Choroid plexus epithelial cell (primary cell): ENCODE results near the gene ITPKB.

ENCODE experiments used
- DNase-seq: peaks from one replicate; pipeline ENCODE4 v3.0.0-alpha.2; 2010; ENCODE audit warnings: low read depth
- H3K4me3 ChIP-seq: 2 replicates; pipeline ENCODE4 v1.5.1; 2011; ENCODE audit warnings: low read depth, mild to moderate bottlenecking, control low read depth, low read length, moderate library complexity
- CTCF ChIP-seq: conservative IDR thresholded peaks from 2 replicates; pipeline ENCODE4 v1.5.1; 2011; ENCODE audit warnings: low read depth, mild to moderate bottlenecking, control low read depth, inconsistent platforms, low read length, moderate library complexity

ITPKB gene

GRCh38 chr1:226651041-226651731, 87.9 kb downstream of the ITPKB start:
- no peak for DNase-seq
- no peak overlapping the region for H3K4me3 ChIP-seq
- no peak for TF ChIP-seq CTCF

- DNase-seq = no peak
- no peak overlapping the region for H3K4me3 ChIP-seq
- TF ChIP-seq CTCF = no peak
These were observed 88.7 kb downstream of the ITPKB start for GRCh38 chr1:226650236-226650841.

GRCh38 chr1:226649780-226650179, 89.3 kb downstream of the ITPKB start:
- TF ChIP-seq CTCF = peak; percentile 55
- no peak overlapping the region for H3K4me3 ChIP-seq
- peak; percentile 68 for DNase-seq

- no peak for DNase-seq
- no peak for TF ChIP-seq CTCF
- H3K4me3 ChIP-seq = no peak overlapping the region
These were observed 89.8 kb downstream of the ITPKB start for GRCh38 chr1:226649244-226649643.

GRCh38 chr1:226648421-226648820, 90.7 kb downstream of the ITPKB start:
- no peak overlapping the region for H3K4me3 ChIP-seq
- TF ChIP-seq CTCF = no peak
- no peak for DNase-seq

- H3K4me3 ChIP-seq = no peak overlapping the region
- no peak for TF ChIP-seq CTCF
- DNase-seq = no peak
These were observed 91.4 kb downstream of the ITPKB start for GRCh38 chr1:226647719-226648118.
